Spleen (tissue), 11 donors: Measurements from ENCODE around the gene LRRC37B. TPM values are rescaled to one million over a fixed set of nuclear protein-coding genes. Genes with fewer than 3 reads are reported as not detected.
"Not testable (repeated sequence)": the region's sequence is repeated elsewhere in the genome, so short reads cannot be mapped to it uniquely, and the experiment has no call there.

ENCODE experiments used
- DNase-seq: peaks from one replicate; pipeline ENCODE4 v3.0.0-alpha.2; 2020
- H3K27ac ChIP-seq, 8 donors: fragments of 200-600 bp; sonication (generic) in 7 of 8; 1 replicate in 4 of 8; 2 replicates in 4 of 8; pipeline versions ENCODE4 v1.5.0 to v1.8.0; 2016 to 2021; ENCODE audit warnings: inconsistent platforms in 4 of 8, mild to moderate bottlenecking in 4 of 8, moderate library complexity in 1 of 8
- H3K27me3 ChIP-seq, 7 donors: fragments of 200-600 bp; sonication (generic) in 6 of 7; replicated peaks in 1 of 7; 1 replicate in 4 of 7; 2 replicates in 3 of 7; pipeline versions ENCODE4 v1.5.0 to v1.8.0; 2016 to 2021; ENCODE audit warnings: inconsistent platforms in 3 of 7, mild to moderate bottlenecking in 1 of 7
- H3K36me3 ChIP-seq, 6 donors: fragments of 200-600 bp; sonication (generic) in 5 of 6; 1 replicate in 4 of 6; 2 replicates in 2 of 6; pipeline versions ENCODE4 v1.5.0 to v1.8.0; 2016 to 2021; ENCODE audit warnings: inconsistent platforms in 2 of 6
- H3K4me1 ChIP-seq, 6 donors: fragments of 200-600 bp; sonication (generic) in 5 of 6; 1 replicate in 3 of 6; 2 replicates in 3 of 6; pipeline versions ENCODE4 v1.5.0 to v1.8.0; 2016 to 2021; ENCODE audit warnings: inconsistent platforms in 3 of 6
- H3K4me3 ChIP-seq, 8 donors: fragments of 200-600 bp; sonication (generic) in 7 of 8; 1 replicate in 4 of 8; 2 replicates in 4 of 8; pipeline versions ENCODE4 v1.5.0 to v1.8.0; 2016 to 2021; ENCODE audit warnings: inconsistent platforms in 4 of 8, mild to moderate bottlenecking in 4 of 8, moderate library complexity in 2 of 8
- H3K9me3 ChIP-seq, 8 donors: fragments of 200-600 bp; sonication (generic) in 7 of 8; 1 replicate in 4 of 8; 2 replicates in 4 of 8; pipeline versions ENCODE4 v1.5.0 to v1.8.0; 2016 to 2021; ENCODE audit warnings: inconsistent platforms in 4 of 8
- WGBS, 5 donors: extraction: QIAGEN DNeasy Blood & Tissue Kit in 3 of 5; methylation state at CpG; one replicate each; pipeline versions ENCODE4 v1.1.5 to v1.1.7; 2013 to 2018; 5-methylcytosine and 5-hydroxymethylcytosine counted together
- intact Hi-C: fragments of 100-400 bp; cut with DNase I; formaldehyde crosslinking; loops from one replicate; pipeline ENCODE4 v1.15.0; 2023; ENCODE audit warnings: low total_unique reads
- polyA plus RNA-seq, 3 donors: library from polyadenylated mRNA; stranded (reverse); fragments of 200-250 nt; gene quantifications; one replicate each; pipeline ENCODE4 v1.2.1, GENCODE V29; 2013
- total RNA-seq, 7 donors: library from RNA; depleted of rRNA in 3 of 7; stranded (reverse); fragments of >200 nt in 3 of 7; fragmentation: NEBNext Ultra II Directional in 4 of 7; extraction: Animal tissue kit (Norgen Biotek cat#: 25700) in 4 of 7; gene quantifications; one replicate each; pipeline versions ENCODE4 v1.1.0 to v1.2.1, GENCODE V29; 2016 to 2021
- donor health status: healthy with polysubstance abuse.
- donor health status: DM: no; HTN: no; CAD: no; lungs with moderate emphysema.
- donor health status: DM: no; HTN: no; CAD: no.
- donor health status: Bipolar disorder and iron deficiency.
- donor health status: healthy.
- donor health status: DM: no; HTN: no; CAD: no.
- donor health status: DM: yes; HTN: yes; CAD: no.

The LRRC37B gene
- total and polyA plus RNA-seq, 10 donors = 10.7 to 53.1 (median 22.9) TPM

GRCh38 chr17:32047663-32048062 lies 40.5 kb downstream of the LRRC37B start:
- H3K4me1 ChIP-seq, H3K9me3 ChIP-seq, H3K4me3 ChIP-seq, intact Hi-C loops, H3K27me3 ChIP-seq, H3K27ac ChIP-seq, DNase-seq: not testable (repeated sequence)
- peaks cover 0 to 53% (median 1%) of the 10 kb centered on the region in 6 donors for H3K36me3 ChIP-seq
- WGBS, 5 donors = 89 to 98% (median 96%) methylated on average over 6 of the region's 6 CpGs

- H3K27ac ChIP-seq, DNase-seq, intact Hi-C loops, H3K27me3 ChIP-seq, H3K4me3 ChIP-seq, H3K9me3 ChIP-seq, H3K4me1 ChIP-seq: not testable (repeated sequence)
- 80 to 100% (median 87%) methylated on average over 3 of the region's 4 CpGs for WGBS, 5 donors
- H3K36me3 ChIP-seq = peaks cover 0 to 22% (median 0%) of the 10 kb centered on the region in 6 donors
These were observed 47.8 kb downstream of the LRRC37B start for GRCh38 chr17:32054985-32055384.

- DNase-seq, intact Hi-C loops, H3K4me1 ChIP-seq, H3K9me3 ChIP-seq, H3K4me3 ChIP-seq, H3K27me3 ChIP-seq, H3K27ac ChIP-seq: not testable (repeated sequence)
- H3K36me3 ChIP-seq = peaks cover 0 to 19% (median 0%) of the 10 kb centered on the region in 6 donors
- 89 to 100% (median 94%) methylated on average over 1 to 2 of the region's 3 CpGs for WGBS, 5 donors
These were observed 48.2 kb downstream of the LRRC37B start for GRCh38 chr17:32055425-32055824.

- H3K36me3 ChIP-seq, H3K4me1 ChIP-seq, H3K27ac ChIP-seq, H3K4me3 ChIP-seq, H3K9me3 ChIP-seq, H3K27me3 ChIP-seq, DNase-seq, intact Hi-C loops: not testable (repeated sequence)
- 94 to 98% (median 95%) methylated on average over 7 to 9 of the region's 10 CpGs for WGBS, 5 donors
These were observed 49.3 kb downstream of the LRRC37B start for GRCh38 chr17:32056500-32056899.

GRCh38 chr17:32057460-32058105 lies 50.4 kb downstream of the LRRC37B start:
- H3K4me1 ChIP-seq, H3K9me3 ChIP-seq, H3K36me3 ChIP-seq, H3K27ac ChIP-seq, DNase-seq, H3K27me3 ChIP-seq, intact Hi-C loops, H3K4me3 ChIP-seq: not testable (repeated sequence)
- 76 to 89% (median 86%) methylated on average over 11 to 12 of the region's 12 CpGs for WGBS, 5 donors

- intact Hi-C loops, DNase-seq, H3K4me1 ChIP-seq, H3K27ac ChIP-seq, H3K9me3 ChIP-seq, H3K36me3 ChIP-seq, H3K4me3 ChIP-seq, H3K27me3 ChIP-seq: not testable (repeated sequence)
- 26 to 33% (median 26%) methylated on average over 3 to 4 of the region's 9 CpGs; no CpG with 5 or more reads in 2 of the 5 donors for WGBS, 5 donors
These were observed 53.5 kb downstream of the LRRC37B start for GRCh38 chr17:32060695-32061094.

- intact Hi-C loops, H3K36me3 ChIP-seq, H3K27me3 ChIP-seq, H3K9me3 ChIP-seq, DNase-seq, H3K4me3 ChIP-seq, H3K27ac ChIP-seq, H3K4me1 ChIP-seq: not testable (repeated sequence)
- 50 to 61% (median 52%) methylated on average over 7 to 8 of the region's 8 CpGs for WGBS, 5 donors
These were observed 54.7 kb downstream of the LRRC37B start for GRCh38 chr17:32061840-32062239.

- H3K9me3 ChIP-seq, H3K27me3 ChIP-seq, H3K4me1 ChIP-seq, H3K4me3 ChIP-seq, DNase-seq, H3K27ac ChIP-seq, intact Hi-C loops, H3K36me3 ChIP-seq: not testable (repeated sequence)
- 84 to 100% (median 98%) methylated on average over 1 to 2 of the region's 2 CpGs for WGBS, 5 donors
These were observed 56.9 kb downstream of the LRRC37B start for GRCh38 chr17:32064091-32064490.

GRCh38 chr17:32066123-32066680 lies 59.0 kb downstream of the LRRC37B start:
- intact Hi-C loops, DNase-seq, H3K27ac ChIP-seq, H3K27me3 ChIP-seq, H3K4me1 ChIP-seq, H3K9me3 ChIP-seq, H3K4me3 ChIP-seq, H3K36me3 ChIP-seq: not testable (repeated sequence)
- WGBS, 5 donors = 60 to 75% (median 74%) methylated on average over 6 to 10 of the region's 10 CpGs
